H1 (cell line): Measurements from ENCODE around the gene HDGFL3. TPM values are rescaled to one million over a fixed set of nuclear protein-coding genes. Genes with fewer than 3 reads are reported as not detected.

Experiments
- CTCF ChIA-PET: fragments of 300-600 bp; sonication (Branson Sonifier 250); formaldehyde crosslinking; loops from one replicate; lab custom pipeline; 2021; ENCODE audit not compliant: partially characterized antibody; lab: Charles Lee
- POLR2A ChIA-PET: fragments of 300-600 bp; sonication (Branson Sonifier 250); formaldehyde crosslinking; loops from one replicate; lab custom pipeline; 2021; ENCODE audit warnings: inconsistent platforms; ENCODE audit not compliant: partially characterized antibody; lab: Charles Lee
- DNase-seq, 2 experiments: peaks; one replicate each; pipeline versions ENCODE4 v3.0.0 to v3.0.0-alpha.2; 2010 to 2022; ENCODE audit warnings: low spot score in 2 of 2, low read depth in 1 of 2, mixed read lengths in 1 of 2
- FAIRE-seq: peaks from 2 replicates; lab custom pipeline; 2011; peaks lifted over from hg19 to GRCh38; lab: Jason Lieb, UNC
- H2AFZ ChIP-seq: 2 replicates; pipeline ENCODE4 v1.8.1; 2012; ENCODE audit warnings: low read length, inconsistent platforms
- H2AK5ac ChIP-seq: 2 replicates; pipeline ENCODE4 v1.6.1; 2013; ENCODE audit warnings: low read depth, low read length
- H2BK120ac ChIP-seq: replicated peaks from 2 replicates; pipeline ENCODE3; 2013; ENCODE audit warnings: low read depth, low read length, inconsistent platforms
- H2BK12ac ChIP-seq: 2 replicates; pipeline ENCODE4 v1.6.1; 2013; ENCODE audit warnings: low read depth, low read length
- H2BK15ac ChIP-seq: 2 replicates; pipeline ENCODE4 v1.6.1; 2013; ENCODE audit warnings: low read length
- H2BK20ac ChIP-seq: 2 replicates; pipeline ENCODE4 v1.6.1; 2013; ENCODE audit warnings: low read length
- H2BK5ac ChIP-seq: 2 replicates; pipeline ENCODE4 v1.6.1; 2013; ENCODE audit warnings: low read depth, low read length
- H3K14ac ChIP-seq: 2 replicates; pipeline ENCODE4 v1.6.1; 2013; ENCODE audit warnings: inconsistent platforms; ENCODE audit not compliant: insufficient read length
- H3K18ac ChIP-seq: 2 replicates; pipeline ENCODE4 v1.6.1; 2013; ENCODE audit warnings: low read length; ENCODE audit errors: extremely low read depth
- H3K23ac ChIP-seq: 2 replicates; pipeline ENCODE4 v1.6.1; 2013; ENCODE audit warnings: inconsistent platforms; ENCODE audit not compliant: insufficient read length
- H3K23me2 ChIP-seq: 2 replicates; pipeline ENCODE4 v1.6.1; 2013; ENCODE audit warnings: low read depth, low read length
- H3K27ac ChIP-seq: 2 replicates; pipeline ENCODE4 v1.6.1; 2011; ENCODE audit warnings: low read depth, low read length, inconsistent platforms
- H3K27me3 ChIP-seq, 4 experiments: replicated peaks in 1 of 4; 1 replicate in 1 of 4; 2 replicates in 3 of 4; pipeline versions ENCODE4 v1.6.1 to v1.8.1; 2011 to 2013; ENCODE audit warnings: low read length in 3 of 4, mild to moderate bottlenecking in 3 of 4, inconsistent platforms in 2 of 4, mixed read lengths in 2 of 4, moderate library complexity in 1 of 4; ENCODE audit not compliant: control insufficient read depth in 3 of 4, insufficient read depth in 3 of 4; ENCODE audit errors: extremely low read depth in 1 of 4
- H3K36me3 ChIP-seq, 4 experiments: 2 replicates each; pipeline versions ENCODE4 v1.6.1 to v1.8.1; 2011 to 2013; ENCODE audit warnings: mild to moderate bottlenecking in 4 of 4, low read length in 3 of 4, moderate library complexity in 2 of 4, control low read depth in 1 of 4, inconsistent platforms in 1 of 4; ENCODE audit not compliant: insufficient read depth in 4 of 4, control insufficient read depth in 2 of 4
- H3K4ac ChIP-seq: replicated peaks from 2 replicates; pipeline ENCODE3; 2013; ENCODE audit warnings: low read length, low read depth, mixed read lengths, inconsistent platforms; ENCODE audit not compliant: insufficient read length
- H3K4me1 ChIP-seq, 4 experiments: replicated peaks in 1 of 4; 1 replicate in 1 of 4; 2 replicates in 3 of 4; pipeline versions ENCODE4 v1.6.1 to v1.8.1; 2011 to 2013; ENCODE audit warnings: low read length in 3 of 4, inconsistent platforms in 2 of 4, mixed read lengths in 1 of 4; ENCODE audit not compliant: insufficient read depth in 4 of 4, control insufficient read depth in 3 of 4
- H3K4me2 ChIP-seq, 2 experiments: 2 replicates each; pipeline versions ENCODE4 v1.6.1 to v1.8.1; 2011 to 2013; ENCODE audit warnings: low read depth in 2 of 2, low read length in 2 of 2, control low read depth in 1 of 2, inconsistent platforms in 1 of 2, mild to moderate bottlenecking in 1 of 2; ENCODE audit not compliant: insufficient read depth in 1 of 2
- H3K4me3 ChIP-seq, 4 experiments: fragments of 200-600, 300-600 bp in 1 of 4; sonication (generic), shearing (Covaris generic), sonication (Bioruptor Twin) in 1 of 4; 2 replicates each; pipeline versions ENCODE4 v1.5.1 to v1.8.1; 2011 to 2016; ENCODE audit warnings: low read length in 4 of 4, low read depth in 3 of 4, control low read depth in 2 of 4, inconsistent platforms in 2 of 4, mild to moderate bottlenecking in 2 of 4, mixed read lengths in 1 of 4, moderate library complexity in 1 of 4; ENCODE audit not compliant: insufficient read depth in 2 of 4; ENCODE audit errors: extremely low read depth in 1 of 4
- H3K56ac ChIP-seq: replicated peaks from 2 replicates; pipeline ENCODE3; 2013; ENCODE audit warnings: low read depth, mild to moderate bottlenecking, mixed read lengths, low read length, inconsistent platforms; ENCODE audit not compliant: insufficient read length
- H3K79me1 ChIP-seq: 2 replicates; pipeline ENCODE4 v1.6.1; 2013; ENCODE audit warnings: low read depth, low read length, control low read depth
- H3K79me2 ChIP-seq, 2 experiments: 2 replicates each; pipeline versions ENCODE4 v1.6.1 to v1.8.1; 2012 to 2013; ENCODE audit warnings: low read length in 2 of 2, mild to moderate bottlenecking in 2 of 2, inconsistent platforms in 1 of 2; ENCODE audit not compliant: insufficient read depth in 2 of 2, control insufficient read depth in 1 of 2
- H3K9ac ChIP-seq, 4 experiments: replicated peaks in 1 of 4; 1 replicate in 1 of 4; 2 replicates in 3 of 4; pipeline versions ENCODE4 v1.6.1 to v1.8.1; 2011 to 2013; ENCODE audit warnings: low read depth in 3 of 4, low read length in 3 of 4, control low read depth in 2 of 4, mild to moderate bottlenecking in 2 of 4, moderate library complexity in 2 of 4, inconsistent platforms in 1 of 4; ENCODE audit errors: extremely low read depth in 1 of 4
- H3K9me3 ChIP-seq, 2 experiments: 2 replicates each; pipeline versions ENCODE4 v1.6.1 to v1.8.1; 2012 to 2013; ENCODE audit warnings: mild to moderate bottlenecking in 2 of 2, moderate library complexity in 2 of 2, control low read depth in 1 of 2, inconsistent platforms in 1 of 2, low read depth in 1 of 2, low read length in 1 of 2, mixed read lengths in 1 of 2; ENCODE audit not compliant: insufficient read depth in 2 of 2
- H4K20me1 ChIP-seq, 2 experiments: replicated peaks in 1 of 2; 2 replicates each; pipeline versions ENCODE3 to v1.8.1; 2011 to 2013; ENCODE audit warnings: inconsistent platforms in 2 of 2, low read length in 2 of 2, mild to moderate bottlenecking in 1 of 2; ENCODE audit not compliant: insufficient read depth in 2 of 2, control insufficient read depth in 1 of 2
- H4K5ac ChIP-seq: 2 replicates; pipeline ENCODE4 v1.6.1; 2013; ENCODE audit warnings: low read length, low read depth, mixed read lengths, inconsistent platforms; ENCODE audit not compliant: insufficient read length
- H4K8ac ChIP-seq: 2 replicates; pipeline ENCODE4 v1.8.0; 2013; ENCODE audit warnings: mild to moderate bottlenecking, moderate library complexity, low read length, inconsistent platforms; ENCODE audit not compliant: insufficient read depth; ENCODE audit errors: extremely low read depth
- H4K91ac ChIP-seq: replicated peaks from 2 replicates; pipeline ENCODE3; 2013; ENCODE audit warnings: low read length, mixed read lengths, inconsistent platforms; ENCODE audit not compliant: insufficient read length
- CBX5 ChIP-seq: fragments of 300-800, 300-1000 bp; sonication (generic); IDR thresholded peaks from 2 replicates; pipeline ENCODE4 v1.7.1; 2016; ENCODE audit warnings: antibody characterized with exemption, low read length, low read depth
- CHD1 ChIP-seq: IDR thresholded peaks from 2 replicates; pipeline ENCODE4 v1.6.1; 2012; ENCODE audit warnings: low read depth, low read length, improper control_type of control experiment
- E2F6 ChIP-seq: IDR thresholded peaks from 2 replicates; pipeline ENCODE4 v1.6.1; 2012; ENCODE audit warnings: inconsistent platforms
- EZH2 ChIP-seq: fragments of 200-600 bp; sonication (generic); IDR thresholded peaks from 2 replicates; pipeline ENCODE4 v1.7.1; 2012; ENCODE audit warnings: low read depth, mild to moderate bottlenecking, moderate library complexity, low read length, inconsistent platforms; ENCODE audit not compliant: severe bottlenecking
- HDAC6 ChIP-seq: IDR thresholded peaks from one replicate; pipeline ENCODE4 v1.7.1; 2012; ENCODE audit warnings: low read depth, mild to moderate bottlenecking, inconsistent platforms, low read length, moderate library complexity
- NANOG ChIP-seq: IDR thresholded peaks from 2 replicates; pipeline ENCODE4 v1.6.1; 2011; ENCODE audit warnings: low read length, low read depth, mild to moderate bottlenecking, inconsistent platforms; ENCODE audit not compliant: insufficient read depth, poor library complexity, severe bottlenecking
- RBBP5 ChIP-seq: IDR thresholded peaks from 2 replicates; pipeline ENCODE4 v1.7.1; 2012; ENCODE audit warnings: low read depth, mild to moderate bottlenecking, inconsistent platforms, low read length, moderate library complexity, borderline replicate concordance
- RNF2 ChIP-seq: fragments of 200-900, 300-1000 bp; sonication (generic); IDR thresholded peaks from 2 replicates; pipeline ENCODE4 v1.7.1; 2016; ENCODE audit warnings: borderline replicate concordance, low read depth, mild to moderate bottlenecking, antibody characterized with exemption, low read length; ENCODE audit not compliant: poor library complexity, severe bottlenecking; ENCODE audit errors: missing control alignments
- SP1 ChIP-seq: IDR thresholded peaks from 2 replicates; pipeline ENCODE4 v1.6.1; 2011; ENCODE audit warnings: low read depth, low read length
- SUZ12 ChIP-seq: fragments of 200-600 bp; sonication (generic); IDR thresholded peaks from 2 replicates; pipeline ENCODE4 v1.6.1; 2012; ENCODE audit warnings: mild to moderate bottlenecking, inconsistent platforms, low read length, moderate library complexity, mixed read lengths
- TAF1 ChIP-seq: IDR thresholded peaks from 2 replicates; pipeline ENCODE4 v1.6.1; 2011; ENCODE audit warnings: mild to moderate bottlenecking, low read depth, low read length
- TBP ChIP-seq: IDR thresholded peaks from 2 replicates; pipeline ENCODE4 v1.6.1; 2011; ENCODE audit warnings: low read depth, low read length, improper control_type of control experiment
- WGBS, 2 experiments: shearing (Covaris generic) in 1 of 2; methylation state at CpG; one replicate each; pipeline versions ENCODE4 v1.1.6 to v1.1.7; 2013 to 2015; ENCODE audit warnings: low lambda C conversion rate in 2 of 2, mixed read lengths in 2 of 2, inconsistent platforms in 1 of 2, low coverage in 1 of 2, missing lambda C conversion rate in 1 of 2; ENCODE audit not compliant: insufficient replicate concordance in 2 of 2, insufficient coverage in 1 of 2, insufficient read length in 1 of 2; ENCODE audit errors: extremely low coverage in 1 of 2, missing lambda C conversion rate in 1 of 2; 5-methylcytosine and 5-hydroxymethylcytosine counted together
- polyA plus RNA-seq, 7 experiments: library from polyadenylated mRNA; depleted of rRNA in 3 of 7; stranded (reverse) in 5 of 7; unstranded in 2 of 7; fragments of >200 nt in 5 of 7; fragments of 200-250 nt in 2 of 7; gene quantifications; 1 replicate in 5 of 7; 2 replicates in 1 of 7; 4 replicates in 1 of 7; pipeline versions ENCODE4 v1.2.1 to v1.2.3, GENCODE V29; 2011 to 2013; ENCODE audit warnings: missing spikeins in 2 of 7, mixed read lengths in 2 of 7
- total RNA-seq: library from RNA; stranded (reverse); fragmentation: NEBNext Ultra II Directional; extraction: Animal tissue kit (Norgen Biotek cat#: 25700); gene quantifications from 2 replicates; pipeline ENCODE4 v1.2.1, GENCODE V29; 2021

Gene HDGFL3
- total and polyA plus RNA-seq, 2 of the 8 experiments (the other 6 are each of a cell fraction or from before 2014, with no cell fraction given), result 14.1 to 149 TPM

- WGBS, 2 experiments, result 80% methylated on average over 4 of the region's 4 CpGs; no CpG with 5 or more reads in 1 of the 2 experiments
- no peak overlapping the region for H3K4ac ChIP-seq
- H2BK20ac ChIP-seq, result no peak overlapping the region
- no peaks in the 10 kb centered on the region for H3K27me3 ChIP-seq
- no peak overlapping the region for H3K56ac ChIP-seq
- no peak overlapping the region for H2BK12ac ChIP-seq
- no peak overlapping the region for H4K8ac ChIP-seq
- H3K27ac ChIP-seq, result no peak overlapping the region
- H4K20me1 ChIP-seq, result peaks cover 6 to 14% of the 10 kb centered on the region in 2 experiments
- no peaks in the 10 kb centered on the region; a peak in 2 of 7 replicates for H3K4me1 ChIP-seq
- no peak overlapping the region for H2BK15ac ChIP-seq
- H3K18ac ChIP-seq, result no peak overlapping the region
- no peak overlapping the region for H4K5ac ChIP-seq
- H3K79me2 ChIP-seq, result peaks cover 4 to 73% of the 10 kb centered on the region in 2 experiments; a peak in 3 of 4 replicates
- H2BK120ac ChIP-seq, result no peak overlapping the region
- H3K4me2 ChIP-seq, result no peak overlapping the region
- CTCF ChIA-PET, result interaction anchor here (0.8 to 1.0 kb wide), 2 partner anchors 10 to 13 kb away, joined by 3 read pairs; no protein-coding TSS in a partner anchor
- no peak overlapping the region for H2AFZ ChIP-seq
- H4K91ac ChIP-seq, result no peak overlapping the region
- no peak overlapping the region for H3K14ac ChIP-seq
- H3K9ac ChIP-seq, result no peak overlapping the region
- no peak overlapping the region for H3K23ac ChIP-seq
- DNase-seq (no peak), FAIRE-seq (no peak)
- H3K4me3 ChIP-seq, result no peak overlapping the region
- no peak overlapping the region for H2AK5ac ChIP-seq
- no peak overlapping the region for H2BK5ac ChIP-seq
- H3K36me3 ChIP-seq, result peaks cover 0 to 10% (median 7%) of the 10 kb centered on the region in 4 experiments; a peak in 5 of 8 replicates
- no peaks in the 10 kb centered on the region; the same call in 1 of the 2 replicates for H3K79me1 ChIP-seq
- POLR2A ChIA-PET, result interaction anchor here (1.0 to 1.6 kb wide), 2 partner anchors 9 to 39 kb away, joined by 3 read pairs; no protein-coding TSS in a partner anchor
- no peaks in the 10 kb centered on the region for H3K9me3 ChIP-seq
- H3K23me2 ChIP-seq, result no peaks in the 10 kb centered on the region
- TF ChIP-seq EZH2, result no peak
- no peak for TF ChIP-seq E2F6
- no peak for TF ChIP-seq TAF1
- no peak for TF ChIP-seq RBBP5
- TF ChIP-seq SUZ12, result no peak
- TF ChIP-seq HDAC6, result no peak
- TF ChIP-seq SP1, result no peak
- TF ChIP-seq CBX5, result no peak
- no peak for TF ChIP-seq TBP
- no peak for TF ChIP-seq NANOG
- TF ChIP-seq RNF2, result no peak
- TF ChIP-seq CHD1, result no peak
Measured at GRCh38 chr15:83164771-83165404, 42.7 kb downstream of the HDGFL3 start.
